ENCODE results near the gene SPSB2. TPM values are rescaled to one million over a fixed set of nuclear protein-coding genes. Genes with fewer than 3 reads are reported as not detected.

SPSB2 gene
- total and polyA plus RNA-seq, 2 donors (not counting 1 experiment from before 2014, with no cell fraction given) = 9.4 to 16.0 TPM

DNA sequence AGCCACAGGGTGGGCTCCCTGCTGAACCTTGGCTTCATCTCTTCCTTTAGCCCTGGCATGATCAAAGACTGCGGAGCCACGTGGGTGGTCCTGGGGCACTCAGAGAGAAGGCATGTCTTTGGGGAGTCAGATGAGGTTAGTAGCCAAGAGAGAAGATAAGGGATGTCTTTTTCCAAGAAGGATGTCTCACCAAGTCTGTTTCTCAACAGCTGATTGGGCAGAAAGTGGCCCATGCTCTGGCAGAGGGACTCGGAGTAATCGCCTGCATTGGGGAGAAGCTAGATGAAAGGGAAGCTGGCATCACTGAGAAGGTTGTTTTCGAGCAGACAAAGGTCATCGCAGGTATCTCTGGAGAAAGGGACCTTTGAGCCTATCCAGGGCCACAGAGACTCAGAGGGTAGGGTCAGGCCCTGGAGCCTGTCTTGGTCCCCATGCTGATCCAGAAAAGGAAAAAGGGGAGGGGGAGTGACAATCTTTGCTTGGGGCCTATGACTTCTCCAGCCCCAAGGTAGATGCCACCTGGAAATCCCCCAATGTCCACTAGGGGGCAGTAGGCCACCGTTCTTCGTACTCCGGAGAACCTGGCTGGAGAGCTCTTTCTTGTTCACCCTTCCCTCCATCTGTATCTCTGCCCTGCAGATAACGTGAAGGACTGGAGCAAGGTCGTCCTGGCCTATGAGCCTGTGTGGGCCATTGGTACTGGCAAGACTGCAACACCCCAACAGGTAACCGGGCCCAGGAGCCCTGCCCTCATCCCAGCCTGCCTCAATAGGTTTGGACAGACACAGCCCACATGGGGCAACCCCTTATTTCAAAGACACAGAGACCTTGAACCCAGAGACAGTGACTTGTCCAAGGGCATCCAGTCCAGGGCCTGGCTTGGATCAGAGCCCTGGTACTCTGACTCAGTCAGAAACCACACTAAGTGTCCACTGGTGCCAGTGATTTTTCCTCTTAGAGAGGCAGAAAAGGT lies 3.8 kb downstream of the SPSB2 start:
- ATAC-seq (ENCODE audit: low read depth) = no peak
- peaks cover 37 to 50% of the 10 kb centered on the region in 2 donors for H3K4me1 ChIP-seq (ENCODE audit: control insufficient read depth in 2 of 2, insufficient read depth in 2 of 2, low read length in 2 of 2)
- 44% methylated on average over 12 of the region's 12 CpGs for WGBS (ENCODE audit: insufficient coverage)
- H3K27ac ChIP-seq (ENCODE audit: low read length in 2 of 2) = no peak overlapping the region
- peaks cover 46% of the 10 kb centered on the region for H4K20me1 ChIP-seq (ENCODE audit: control insufficient read depth, insufficient read depth, low read length, poor library complexity, severe bottlenecking)
- H3K36me3 ChIP-seq (replicated peaks in 1 of 2; ENCODE audit: control extremely low read depth in 1 of 2, control insufficient read depth in 1 of 2, extremely low read depth in 1 of 2, insufficient read depth in 2 of 2, low read length in 1 of 2) = peaks cover 0 to 27% of the 10 kb centered on the region in 2 experiments
- Mint-ChIP-seq H3K27ac (peak overlapping the region; percentile 89), H3K27me3 (no peaks in the 10 kb centered on the region), H3K4me3 (peak overlapping the region; percentile 89), H3K4me1 (peaks cover 54% of the 10 kb centered on the region), H3K9me3 (ENCODE audit: insufficient read depth) (no peaks in the 10 kb centered on the region)
- TF ChIP-seq CTCF (IDR thresholded peaks at IDR 0.05) (peak; percentile 94), EZH2 (IDR thresholded peaks at IDR 0.05; ENCODE audit: borderline replicate concordance, insufficient read depth, low read depth, low read length, poor library complexity, severe bottlenecking) (no peak)
- no peak overlapping the region for H2AFZ ChIP-seq (ENCODE audit: insufficient read depth, low read depth, low read length, poor library complexity, severe bottlenecking)
- POLR2A ChIA-PET = interaction anchor here (0.6 to 5.5 kb wide), 10 partner anchors 16 to 92 kb away, joined by 3 to 49 read pairs (median 3); partner anchors contain the start of genes C12orf57, CDCA3, RNU7-1 and USP5
- no peak overlapping the region for H3K4me3 ChIP-seq (ENCODE audit: control extremely low read depth in 1 of 5, extremely low read depth in 1 of 5, insufficient read depth in 1 of 5, low read depth in 2 of 5, low read length in 4 of 5)
- H3K27me3 ChIP-seq (replicated peaks in 1 of 4; ENCODE audit: control extremely low read depth in 1 of 4, control insufficient read depth in 3 of 4, insufficient read depth in 4 of 4, low read length in 3 of 4) = no peaks in the 10 kb centered on the region
- no peaks in the 10 kb centered on the region for H3K9me3 ChIP-seq (ENCODE audit: control extremely low read depth in 1 of 3, control insufficient read depth in 2 of 3, insufficient read depth in 1 of 3, low read length in 2 of 3)
- peaks cover 17% of the 10 kb centered on the region for H3K79me2 ChIP-seq (ENCODE audit: control insufficient read depth, insufficient read depth, low read length)
- DNase-seq = peak; percentile 89
- intact Hi-C loops (cut with micrococcal nuclease) = loop anchor here (1.0 to 2.0 kb wide), 8 partner anchors 55 to 244 kb away; partner anchors contain the start of genes C12orf57, C1R, C1RL and LPCAT3
- no peak overlapping the region for H3K9ac ChIP-seq (ENCODE audit: low read length)
- peak overlapping the region; percentile 97 for H3K4me2 ChIP-seq (replicated peaks; ENCODE audit: low read depth, low read length, poor library complexity, severe bottlenecking)
- CTCF ChIA-PET = interaction anchor here (0.6 to 11.8 kb wide), 39 partner anchors 9 to 275 kb away, joined by 3 to 136 read pairs (median 5); partner anchors contain the start of genes C12orf57, C1R, C1RL and CDCA3

Measured in B cell (primary cell).